RWPE2 (cell line): ENCODE results near the gene CAPSL.

Experiments
- ATAC-seq: fragments of 200-7000 bp; cut with Tn5 transposase; 3 replicates; pipeline ENCODE4 v1.9.1; 2021; ENCODE audit warnings: low read depth
- DNase-seq: peaks from one replicate; pipeline ENCODE4 v3.0.0-alpha.2; 2020; ENCODE audit warnings: low spot score
- H3K27ac ChIP-seq: fragments of 450-650 bp; 2 replicates; pipeline ENCODE4 v1.5.1; 2017; ENCODE audit warnings: mild to moderate bottlenecking; ENCODE audit not compliant: poor library complexity, severe bottlenecking
- H3K27me3 ChIP-seq: fragments of 250-450 bp; sonication (Bioruptor Pico); 2 replicates; pipeline ENCODE4 v1.5.1; 2021; ENCODE audit warnings: mild to moderate bottlenecking, moderate library complexity; ENCODE audit not compliant: insufficient read depth, poor library complexity, severe bottlenecking
- H3K36me3 ChIP-seq: fragments of 250-450 bp; sonication (Bioruptor Pico); 2 replicates; pipeline ENCODE4 v1.5.1; 2020; ENCODE audit warnings: low read depth, mild to moderate bottlenecking, moderate library complexity
- H3K4me1 ChIP-seq: fragments of 250-450 bp; sonication (Bioruptor Pico); 2 replicates; pipeline ENCODE4 v1.5.1; 2021; ENCODE audit warnings: mild to moderate bottlenecking, moderate library complexity; ENCODE audit not compliant: insufficient read depth, poor library complexity, severe bottlenecking
- H3K4me3 ChIP-seq: fragments of 250-450 bp; sonication (Bioruptor Pico); 2 replicates; pipeline ENCODE4 v1.5.1; 2021; ENCODE audit warnings: mild to moderate bottlenecking, moderate library complexity; ENCODE audit not compliant: severe bottlenecking
- H3K9me3 ChIP-seq: fragments of 250-450 bp; sonication (Bioruptor Pico); 2 replicates; pipeline ENCODE4 v1.5.1; 2021; ENCODE audit warnings: mild to moderate bottlenecking, moderate library complexity; ENCODE audit not compliant: severe bottlenecking
- TF ChIP-seq, protein P1 (sequence below): fragments of 450-650 bp; IDR thresholded peaks from one replicate; pipeline ENCODE4 v1.5.1; 2017; ENCODE audit warnings: mild to moderate bottlenecking, moderate library complexity; ENCODE audit not compliant: poor library complexity, severe bottlenecking

Gene CAPSL

GRCh38 chr5:35870605-35871004 is 67.8 kb downstream of the CAPSL start:
- no peaks in the 10 kb centered on the region for H3K36me3 ChIP-seq
- H3K9me3 ChIP-seq, result no peaks in the 10 kb centered on the region
- TF ChIP-seq, protein P1, sequence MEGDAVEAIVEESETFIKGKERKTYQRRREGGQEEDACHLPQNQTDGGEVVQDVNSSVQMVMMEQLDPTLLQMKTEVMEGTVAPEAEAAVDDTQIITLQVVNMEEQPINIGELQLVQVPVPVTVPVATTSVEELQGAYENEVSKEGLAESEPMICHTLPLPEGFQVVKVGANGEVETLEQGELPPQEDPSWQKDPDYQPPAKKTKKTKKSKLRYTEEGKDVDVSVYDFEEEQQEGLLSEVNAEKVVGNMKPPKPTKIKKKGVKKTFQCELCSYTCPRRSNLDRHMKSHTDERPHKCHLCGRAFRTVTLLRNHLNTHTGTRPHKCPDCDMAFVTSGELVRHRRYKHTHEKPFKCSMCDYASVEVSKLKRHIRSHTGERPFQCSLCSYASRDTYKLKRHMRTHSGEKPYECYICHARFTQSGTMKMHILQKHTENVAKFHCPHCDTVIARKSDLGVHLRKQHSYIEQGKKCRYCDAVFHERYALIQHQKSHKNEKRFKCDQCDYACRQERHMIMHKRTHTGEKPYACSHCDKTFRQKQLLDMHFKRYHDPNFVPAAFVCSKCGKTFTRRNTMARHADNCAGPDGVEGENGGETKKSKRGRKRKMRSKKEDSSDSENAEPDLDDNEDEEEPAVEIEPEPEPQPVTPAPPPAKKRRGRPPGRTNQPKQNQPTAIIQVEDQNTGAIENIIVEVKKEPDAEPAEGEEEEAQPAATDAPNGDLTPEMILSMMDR, result no peak
- DNase-seq (no peak), ATAC-seq (no peak)
- H3K4me3 ChIP-seq, result no peak overlapping the region
- H3K27me3 ChIP-seq, result no peaks in the 10 kb centered on the region
- no peaks in the 10 kb centered on the region for H3K4me1 ChIP-seq
- H3K27ac ChIP-seq, result no peak overlapping the region

- H3K27me3 ChIP-seq, result no peaks in the 10 kb centered on the region
- ATAC-seq, result no peak
- H3K4me3 ChIP-seq, result no peak overlapping the region
Observed at GRCh38 chr5:35869685-35870277, 68.6 kb downstream of the CAPSL start.

GRCh38 chr5:35867998-35868397 is 70.4 kb downstream of the CAPSL start:
- DNase-seq, result no peak
- TF ChIP-seq, protein P1, result no peak
- H3K27me3 ChIP-seq, result no peaks in the 10 kb centered on the region
- H3K9me3 ChIP-seq, result peaks cover 6% of the 10 kb centered on the region
- no peak for ATAC-seq
- no peak overlapping the region for H3K4me3 ChIP-seq
- no peaks in the 10 kb centered on the region for H3K36me3 ChIP-seq
- no peaks in the 10 kb centered on the region for H3K4me1 ChIP-seq
- H3K27ac ChIP-seq, result no peak overlapping the region

More at GRCh38 chr5:35869685-35870277, 68.6 kb downstream of the CAPSL start:
- Histone ChIP-seq H3K9me3 (peaks cover 4% of the 10 kb centered on the region), H3K4me1 (no peaks in the 10 kb centered on the region), H3K27ac (no peak overlapping the region), H3K36me3 (no peaks in the 10 kb centered on the region)
- no peak for DNase-seq
- TF ChIP-seq, protein P1, result no peak

DNA sequence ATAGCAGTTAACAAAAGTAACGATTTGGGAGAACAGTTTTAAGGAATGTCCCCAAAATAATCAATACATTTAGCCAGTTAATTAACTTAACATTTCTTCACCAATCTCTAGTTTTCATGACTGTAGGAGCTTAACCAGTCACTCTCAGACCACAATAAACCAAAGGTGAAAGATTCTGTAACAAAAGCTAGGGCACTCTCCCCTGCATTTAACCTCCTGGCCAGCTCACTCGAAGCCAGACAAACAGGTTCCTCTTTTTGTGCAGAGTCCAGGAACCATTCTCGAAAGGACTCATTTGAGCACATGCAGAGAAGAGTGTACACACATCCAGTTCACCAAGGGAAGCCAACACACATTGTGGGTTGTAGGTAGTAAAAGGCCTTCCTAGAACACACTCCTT is 75.3 kb downstream of the CAPSL start:
- ATAC-seq (no peak), DNase-seq (no peak)
- no peak overlapping the region for H3K4me3 ChIP-seq
- peaks cover 12% of the 10 kb centered on the region for H3K4me1 ChIP-seq
- H3K27ac ChIP-seq, result no peak overlapping the region
- no peaks in the 10 kb centered on the region for H3K27me3 ChIP-seq
- TF ChIP-seq, protein P1, result no peak
- peaks cover 6% of the 10 kb centered on the region for H3K9me3 ChIP-seq
- H3K36me3 ChIP-seq, result no peaks in the 10 kb centered on the region

DNA sequence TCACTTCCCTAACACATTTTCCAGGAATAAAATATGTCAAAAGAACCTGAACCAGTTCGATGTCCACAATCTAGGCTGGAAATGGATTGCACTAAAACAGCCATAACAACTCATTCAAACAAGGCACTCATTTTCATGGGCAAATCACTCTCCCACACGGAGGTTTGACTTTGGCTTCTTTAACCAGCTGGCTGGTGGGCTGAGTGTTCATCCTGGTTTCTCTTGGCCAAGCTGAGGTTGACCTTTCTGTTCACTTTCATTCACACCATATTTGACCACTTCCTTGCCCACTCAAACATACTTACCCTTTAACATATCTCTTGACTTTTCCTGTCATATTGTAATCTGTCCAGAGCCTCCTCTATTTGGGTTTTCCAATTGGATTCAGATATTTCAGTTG is 76.3 kb downstream of the CAPSL start:
- Histone ChIP-seq H3K4me3 (no peak overlapping the region), H3K27ac (peak overlapping the region; percentile 25), H3K36me3 (no peaks in the 10 kb centered on the region), H3K9me3 (peaks cover 6% of the 10 kb centered on the region), H3K27me3 (no peaks in the 10 kb centered on the region), H3K4me1 (peaks cover 20% of the 10 kb centered on the region)
- ATAC-seq (no peak), DNase-seq (no peak)
- TF ChIP-seq, protein P1, result no peak
